BLaER1 treated with 17β-estradiol and CSF1 and Interleukin-3, amounts not matched to agents 10 nM and 100 nM (cell line): ENCODE results near the gene WBP2.
"Not testable (repeated sequence)": the region's sequence is repeated elsewhere in the genome, so short reads cannot be mapped to it uniquely, and the experiment has no call there.

Experiments
- H3K27ac ChIP-seq, 11 experiments: shearing (Covaris generic); formaldehyde crosslinking; 2 replicates each; pipeline ENCODE4 v1.8.1; 2022
- H3K27me3 ChIP-seq, 11 experiments: shearing (Covaris generic); formaldehyde crosslinking; 2 replicates each; pipeline ENCODE4 v1.8.1; 2022
- H3K36me3 ChIP-seq, 11 experiments: shearing (Covaris generic); formaldehyde crosslinking; 2 replicates each; pipeline ENCODE4 v1.8.1; 2022
- H3K4me1 ChIP-seq, 10 experiments: shearing (Covaris generic); formaldehyde crosslinking; 2 replicates each; pipeline ENCODE4 v1.8.1; 2022
- H3K4me2 ChIP-seq, 11 experiments: shearing (Covaris generic); formaldehyde crosslinking; 2 replicates each; pipeline ENCODE4 v1.8.1; 2022
- H3K4me3 ChIP-seq, 10 experiments: shearing (Covaris generic); formaldehyde crosslinking; 2 replicates each; pipeline ENCODE4 v1.8.1; 2022
- H3K9ac ChIP-seq, 11 experiments: shearing (Covaris generic); formaldehyde crosslinking; 2 replicates each; pipeline ENCODE4 v1.8.1; 2022
- H3K9me3 ChIP-seq, 11 experiments: shearing (Covaris generic); formaldehyde crosslinking; replicated peaks in 1 of 11; 2 replicates each; pipeline ENCODE4 v1.8.1; 2022
- H4K20me1 ChIP-seq, 11 experiments: shearing (Covaris generic); formaldehyde crosslinking; 2 replicates each; pipeline ENCODE4 v1.8.1; 2022
- Cebpa-rat ChIP-seq, 11 experiments: shearing (Covaris generic); IDR thresholded peaks; 2 replicates each; pipeline ENCODE4 v1.8.1; 2022

Gene WBP2

GRCh38 chr17:75874323-75875181 is 19.4 kb upstream of the WBP2 start:
- H3K27ac ChIP-seq, result peak overlapping the region in 3 of 11 experiments; percentile 56 to 84 (median 78); a peak in 3 of 22 replicates
- 0 out of 22 replicates have a peak overlapping the region, but pooled peaks of 2 of the 11 experiments have one; percentile 9 to 68 for H3K9ac ChIP-seq
- no peak overlapping the region for H3K4me3 ChIP-seq
- H3K4me1 ChIP-seq, result peaks cover 60 to 81% (median 71%) of the 10 kb centered on the region in 10 experiments
- TF ChIP-seq Cebpa-rat (IDR thresholded peaks at IDR 0.05), result no peak
- peak overlapping the region in 8 of 11 experiments; percentile 7 to 97 (median 92); a peak in 6 of 22 replicates for H3K4me2 ChIP-seq
- H4K20me1 ChIP-seq, result peaks cover 0 to 6% (median 0%) of the 10 kb centered on the region in 11 experiments; a peak in 2 of 22 replicates
- no peaks in the 10 kb centered on the region for H3K9me3 ChIP-seq
- peaks cover 0 to 12% (median 0%) of the 10 kb centered on the region in 11 experiments; a peak in 3 of 22 replicates for H3K36me3 ChIP-seq
- peaks cover 9 to 41% (median 36%) of the 10 kb centered on the region in 11 experiments for H3K27me3 ChIP-seq

DNA sequence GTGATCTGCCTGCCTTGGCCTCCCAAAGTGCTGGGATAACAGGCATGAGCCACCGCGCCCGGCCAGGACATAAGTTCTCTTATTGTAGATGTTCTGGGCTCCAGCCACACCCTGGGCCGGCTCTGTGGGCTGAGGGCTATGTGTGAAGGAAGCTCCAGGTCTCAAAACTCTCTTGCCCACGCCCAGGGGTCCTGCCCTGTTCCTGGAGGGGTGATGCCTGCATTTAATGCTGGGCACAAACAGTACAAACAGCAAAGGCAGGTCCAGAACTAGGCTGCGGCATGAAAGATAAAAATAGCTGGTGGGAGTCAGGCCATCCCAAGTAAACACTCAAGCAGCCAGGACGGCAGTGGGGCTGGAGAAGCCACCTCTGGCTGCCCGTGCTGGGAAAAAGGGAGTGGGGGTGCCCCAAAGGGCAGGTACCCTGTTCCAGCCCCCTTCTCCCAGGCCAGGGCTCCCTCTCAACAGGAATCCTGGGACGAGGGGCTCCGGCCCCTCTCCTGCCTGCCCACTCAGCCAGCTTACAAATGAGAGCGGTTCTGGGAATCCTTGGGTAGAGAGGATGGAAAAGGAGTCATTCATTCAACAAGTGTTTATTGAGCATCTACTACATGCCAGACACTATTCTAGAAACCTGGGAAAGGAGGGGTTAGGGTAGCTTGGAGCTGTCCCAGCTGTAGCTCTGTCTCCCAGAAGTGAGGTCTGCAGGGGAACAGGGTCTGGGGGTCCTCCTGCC is 18.6 kb upstream of the WBP2 start:
- Histone ChIP-seq H3K36me3 (peaks cover 0 to 12% (median 0%) of the 10 kb centered on the region in 11 experiments; a peak in 3 of 22 replicates), H3K27ac (peak overlapping the region in 8 of 11 experiments; percentile 66 to 84 (median 76); a peak in 12 of 22 replicates), H3K4me3 (no peak overlapping the region), H3K27me3 (peaks cover 1 to 33% (median 28%) of the 10 kb centered on the region in 11 experiments; a peak in 21 of 22 replicates), H3K4me1 (peaks cover 52 to 76% (median 67%) of the 10 kb centered on the region in 10 experiments), H3K9ac (peak overlapping the region in 7 of 11 experiments; percentile 4 to 69 (median 61); a peak in 7 of 22 replicates), H3K4me2 (peak overlapping the region; percentile 81 to 95 (median 88); a peak in 15 of 22 replicates), H3K9me3 (no peaks in the 10 kb centered on the region), H4K20me1 (peaks cover 0 to 6% (median 0%) of the 10 kb centered on the region in 11 experiments; a peak in 2 of 22 replicates)
- TF ChIP-seq Cebpa-rat (IDR thresholded peaks at IDR 0.05), result no peak

GRCh38 chr17:75872434-75873351 is 17.6 kb upstream of the WBP2 start:
- Histone ChIP-seq H3K4me3 (0 out of 20 replicates have a peak overlapping the region, but pooled peaks of 1 of the 10 experiments have one; percentile 16), H3K4me1 (peaks cover 49 to 66% (median 57%) of the 10 kb centered on the region in 10 experiments), H3K4me2 (peak overlapping the region; percentile 81 to 95 (median 88)), H3K27me3 (peaks cover 0 to 23% (median 18%) of the 10 kb centered on the region in 11 experiments; a peak in 19 of 22 replicates), H3K9ac (peak overlapping the region; percentile 52 to 70 (median 66); a peak in 21 of 22 replicates), H3K27ac (peak overlapping the region; percentile 4 to 84 (median 70); a peak in 21 of 22 replicates), H3K9me3 (no peaks in the 10 kb centered on the region), H4K20me1 (no peaks in the 10 kb centered on the region; a peak in 1 of 22 replicates), H3K36me3 (peaks cover 0 to 12% (median 0%) of the 10 kb centered on the region in 11 experiments; a peak in 3 of 22 replicates)
- no peak for TF ChIP-seq Cebpa-rat (IDR thresholded peaks at IDR 0.05)

DNA sequence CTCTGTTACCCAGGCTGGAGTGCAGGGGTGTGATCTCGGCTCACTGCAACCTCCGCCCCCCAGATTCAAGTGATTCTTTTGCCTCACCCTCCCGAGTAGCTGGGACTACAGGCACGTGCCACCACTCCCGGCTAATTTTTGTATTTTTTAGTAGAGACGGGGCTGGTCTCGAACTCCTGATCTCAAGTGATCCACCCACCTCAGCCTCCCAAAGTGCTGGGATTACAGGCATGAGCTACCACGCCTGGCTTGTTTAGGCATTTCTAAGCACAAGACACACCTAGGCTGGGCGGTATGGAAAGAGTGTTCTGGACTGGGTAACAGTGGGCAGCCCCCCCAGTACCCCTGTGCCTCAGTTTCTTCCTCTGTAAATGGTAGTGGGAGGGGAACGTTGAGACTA is 15.1 kb upstream of the WBP2 start:
- Histone ChIP-seq H3K4me2 (peak overlapping the region in 1 of 11 experiments; percentile 13; a peak in 1 of 22 replicates), H3K4me1 (peaks cover 28 to 49% (median 40%) of the 10 kb centered on the region in 10 experiments), H3K36me3 (peaks cover 0 to 12% (median 0%) of the 10 kb centered on the region in 11 experiments; a peak in 3 of 22 replicates)
- not testable (repeated sequence) for H3K27ac ChIP-seq, H3K4me3 ChIP-seq, H3K9ac ChIP-seq, H3K27me3 ChIP-seq, H3K9me3 ChIP-seq, H4K20me1 ChIP-seq

GRCh38 chr17:75869282-75870141 is 14.4 kb upstream of the WBP2 start:
- Histone ChIP-seq H3K27me3 (no peaks in the 10 kb centered on the region), H3K27ac (peak overlapping the region in 4 of 11 experiments; percentile 2 to 35 (median 10); a peak in 2 of 22 replicates), H3K36me3 (peaks cover 0 to 8% (median 0%) of the 10 kb centered on the region in 11 experiments; a peak in 3 of 22 replicates), H3K4me1 (peaks cover 28 to 49% (median 42%) of the 10 kb centered on the region in 10 experiments), H3K9ac (0 out of 22 replicates have a peak overlapping the region, but pooled peaks of 2 of the 11 experiments have one; percentile 15 to 18), H3K4me3 (no peak overlapping the region), H3K9me3 (no peaks in the 10 kb centered on the region), H4K20me1 (no peaks in the 10 kb centered on the region), H3K4me2 (peak overlapping the region in 6 of 11 experiments; percentile 5 to 38 (median 13); a peak in 3 of 22 replicates)
- TF ChIP-seq Cebpa-rat (IDR thresholded peaks at IDR 0.05), result no peak

GRCh38 chr17:75868730-75869281 is 13.7 kb upstream of the WBP2 start:
- not testable (repeated sequence) for H3K4me3 ChIP-seq, H3K9me3 ChIP-seq, H3K9ac ChIP-seq, H3K4me2 ChIP-seq, H3K27me3 ChIP-seq, H3K27ac ChIP-seq, H3K36me3 ChIP-seq, H4K20me1 ChIP-seq
- peaks cover 33 to 52% (median 46%) of the 10 kb centered on the region in 10 experiments for H3K4me1 ChIP-seq

DNA sequence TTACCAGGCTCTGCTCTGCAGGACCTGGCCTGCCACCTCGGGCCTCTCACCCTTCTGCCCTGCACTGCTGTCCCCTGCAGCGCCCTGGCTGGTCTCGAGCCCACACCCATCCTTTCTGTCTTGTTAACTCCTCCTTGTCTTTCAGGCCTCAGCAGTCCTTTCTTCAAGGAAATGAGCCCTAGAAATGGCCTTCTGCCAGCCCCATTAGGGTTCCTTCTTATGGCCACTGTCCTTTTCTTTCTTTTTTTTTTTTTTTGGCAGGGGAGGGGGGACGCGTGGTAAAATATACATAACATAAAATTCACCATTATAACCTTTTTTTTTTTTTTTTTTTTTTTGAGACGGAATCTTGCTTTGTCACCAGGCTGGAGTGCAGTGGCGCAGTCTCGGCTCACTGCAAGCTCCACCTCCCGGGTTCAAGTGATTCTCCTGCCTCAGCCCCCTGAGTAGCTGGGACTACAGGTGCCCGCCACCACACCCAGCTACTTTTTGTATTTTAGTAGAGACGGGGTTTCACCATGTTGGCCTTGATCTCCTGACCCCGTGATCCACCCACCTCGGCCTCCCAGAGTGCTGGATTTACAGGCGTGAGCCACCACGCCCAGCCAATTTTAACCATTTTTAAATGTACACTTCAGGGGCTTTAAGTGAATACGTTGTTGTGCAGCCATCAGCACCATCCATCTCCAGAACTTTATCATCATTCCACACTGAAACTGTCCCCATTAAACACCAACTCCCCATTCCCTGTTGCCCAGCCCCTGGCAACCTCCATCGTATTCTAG is 10.5 kb upstream of the WBP2 start:
- peak overlapping the region in 9 of 11 experiments; percentile 53 to 79 (median 70); a peak in 16 of 22 replicates for H3K27ac ChIP-seq
- not testable (repeated sequence) for H3K27me3 ChIP-seq, H4K20me1 ChIP-seq, H3K9me3 ChIP-seq, H3K4me3 ChIP-seq, H3K36me3 ChIP-seq
- peak overlapping the region; percentile 17 to 90 (median 78); a peak in 21 of 22 replicates for H3K4me2 ChIP-seq
- peak overlapping the region in 6 of 11 experiments; percentile 20 to 60 (median 40); a peak in 12 of 22 replicates for H3K9ac ChIP-seq
- H3K4me1 ChIP-seq, result peaks cover 31 to 54% (median 43%) of the 10 kb centered on the region in 10 experiments

DNA sequence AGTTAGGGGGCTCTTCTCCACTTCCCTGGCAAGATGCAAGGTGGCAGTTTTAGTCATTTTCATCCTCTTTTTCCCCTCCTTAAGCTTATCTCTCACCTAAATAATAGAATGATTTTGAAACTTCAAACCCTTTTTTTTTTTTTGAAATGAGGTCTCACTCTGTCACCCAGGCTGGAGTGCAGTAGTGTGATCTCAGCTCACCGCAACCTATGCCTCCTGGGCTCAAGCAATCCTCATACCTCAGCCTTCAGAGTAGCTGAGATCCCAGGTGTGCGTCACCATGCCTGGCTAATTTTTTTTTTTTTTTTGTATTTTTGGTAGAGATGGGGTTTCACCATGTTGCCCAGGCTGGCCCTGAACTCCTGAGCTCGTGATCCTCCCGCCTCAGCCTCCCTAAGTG is 9.8 kb upstream of the WBP2 start:
- H3K36me3 ChIP-seq, H3K9me3 ChIP-seq, H4K20me1 ChIP-seq, H3K27me3 ChIP-seq: not testable (repeated sequence)
- Histone ChIP-seq H3K9ac (peak overlapping the region in 9 of 11 experiments; percentile 20 to 62 (median 40); a peak in 14 of 22 replicates), H3K27ac (peak overlapping the region in 9 of 11 experiments; percentile 53 to 79 (median 70); a peak in 17 of 22 replicates), H3K4me1 (peaks cover 31 to 53% (median 45%) of the 10 kb centered on the region in 10 experiments), H3K4me3 (0 out of 20 replicates have a peak overlapping the region, but pooled peaks of 1 of the 10 experiments have one; percentile 38), H3K4me2 (peak overlapping the region; percentile 52 to 90 (median 78))
